A673 (cell line): Measurements from ENCODE around the gene SPAG16. TPM values are rescaled to one million over a fixed set of nuclear protein-coding genes. Genes with fewer than 3 reads are reported as not detected.

ENCODE experiments used
- BruUV-seq: library from RNA; stranded (reverse); fragments of 400-500 nt; replicated peaks from 2 replicates; lab custom pipeline; 2021; lab: Mats Ljungman, UMichigan
- CTCF ChIA-PET: fragments of 300-600 bp; sonication (Branson Sonifier 250); formaldehyde crosslinking; loops from one replicate; lab custom pipeline; 2022; ENCODE audit warnings: antibody characterized with exemption; lab: Charles Lee
- POLR2A ChIA-PET: fragments of 300-600 bp; sonication (Branson Sonifier 250); formaldehyde crosslinking; loops from one replicate; lab custom pipeline; 2022; ENCODE audit warnings: antibody characterized with exemption; ENCODE audit not compliant: low non-redundant PET; lab: Charles Lee
- DNase-seq: peaks from one replicate; pipeline ENCODE4 v3.0.0-alpha.2; 2015; ENCODE audit warnings: low spot score
- H3K27ac ChIP-seq: fragments of 200-600 bp; sonication (generic); 2 replicates; pipeline ENCODE4 v1.5.1; 2016; ENCODE audit warnings: mixed run types, low read depth, mild to moderate bottlenecking, mixed read lengths, antibody characterized with exemption, low read length; ENCODE audit not compliant: poor library complexity, severe bottlenecking
- H3K27me3 ChIP-seq: fragments of 200-600 bp; sonication (generic); replicated peaks from 2 replicates; pipeline ENCODE4 v1.6.1; 2017; ENCODE audit warnings: mixed run types, low read depth, mild to moderate bottlenecking, mixed read lengths, antibody characterized with exemption, low read length; ENCODE audit not compliant: insufficient read depth, poor library complexity
- H3K36me3 ChIP-seq: fragments of 200-600 bp; sonication (generic); 2 replicates; pipeline ENCODE4 v1.6.1; 2016; ENCODE audit warnings: mixed run types, mild to moderate bottlenecking, mixed read lengths, antibody characterized with exemption, low read length; ENCODE audit not compliant: insufficient read depth, poor library complexity, severe bottlenecking
- H3K4me1 ChIP-seq: fragments of 200-600 bp; sonication (generic); 2 replicates; pipeline ENCODE4 v1.6.1; 2017; ENCODE audit warnings: mixed run types, mild to moderate bottlenecking, mixed read lengths, antibody characterized with exemption, low read length; ENCODE audit not compliant: insufficient read depth, poor library complexity, severe bottlenecking
- H3K4me3 ChIP-seq: fragments of 200-600 bp; sonication (generic); 2 replicates; pipeline ENCODE4 v1.5.1; 2016; ENCODE audit warnings: low read depth, mixed run types, mild to moderate bottlenecking, mixed read lengths, low read length; ENCODE audit not compliant: poor library complexity, severe bottlenecking
- H3K9me3 ChIP-seq: fragments of 200-600 bp; sonication (generic); 2 replicates; pipeline ENCODE4 v1.6.1; 2016; ENCODE audit warnings: mixed run types, low read depth, mild to moderate bottlenecking, mixed read lengths, antibody characterized with exemption, low read length; ENCODE audit not compliant: poor library complexity, severe bottlenecking
- CTCF ChIP-seq: fragments of 300-800, 200-600 bp; sonication (generic); conservative IDR thresholded peaks from 2 replicates; pipeline ENCODE4 v1.5.1; 2017; ENCODE audit warnings: low read depth, mild to moderate bottlenecking, antibody characterized with exemption, low read length, moderate library complexity, mixed read lengths
- EZH2 ChIP-seq: fragments of 200-600 bp; sonication (generic); IDR thresholded peaks from 2 replicates; pipeline ENCODE4 v1.6.1; 2017; ENCODE audit warnings: borderline replicate concordance, low read depth, mild to moderate bottlenecking, mixed read lengths, antibody characterized with exemption, low read length; ENCODE audit not compliant: poor library complexity, severe bottlenecking
- intact Hi-C: fragments of 100-400 bp; cut with micrococcal nuclease; formaldehyde crosslinking; loops from one replicate; pipeline ENCODE4 v1.10.0; 2022; ENCODE audit not compliant: unreplicated experiment
- total RNA-seq: library from RNA; stranded (reverse); gene quantifications from 2 replicates; pipeline ENCODE4 v1.2.3, GENCODE V29; 2021

Gene SPAG16
- total RNA-seq, 1 experiment from 2014 or later, result 13.1 TPM

- TF ChIP-seq EZH2, result no peak
- TF ChIP-seq CTCF, result no peak
- CTCF ChIA-PET, result no interaction called here
- no peak overlapping the region for H3K4me3 ChIP-seq
These were observed 167.4 kb downstream of the SPAG16 start for GRCh38 chr2:213451542-213452239.

GRCh38 chr2:213455316-213456008 is 171.2 kb downstream of the SPAG16 start:
- intact Hi-C loops, result no loop called here
- ChIA-PET CTCF (no interaction called here), POLR2A (no interaction called here)
- H3K27ac ChIP-seq, result no peak overlapping the region
- no peak overlapping the region for H3K4me3 ChIP-seq
- no peaks in the 10 kb centered on the region for H3K9me3 ChIP-seq
- BruUV-seq, result no TSS peak
- no peak for DNase-seq
- H3K27me3 ChIP-seq, result no peaks in the 10 kb centered on the region
- H3K36me3 ChIP-seq, result no peaks in the 10 kb centered on the region
- no peak for TF ChIP-seq CTCF
- TF ChIP-seq EZH2, result no peak
- no peaks in the 10 kb centered on the region for H3K4me1 ChIP-seq

More at GRCh38 chr2:213451542-213452239, 167.4 kb downstream of the SPAG16 start:
- H3K9me3 ChIP-seq, result no peaks in the 10 kb centered on the region
- DNase-seq, result no peak
- POLR2A ChIA-PET, result no interaction called here
- H3K27me3 ChIP-seq, result no peaks in the 10 kb centered on the region
- no peaks in the 10 kb centered on the region for H3K36me3 ChIP-seq
- no peak overlapping the region for H3K27ac ChIP-seq
- BruUV-seq, result no TSS peak
- intact Hi-C loops, result no loop called here
- no peaks in the 10 kb centered on the region for H3K4me1 ChIP-seq

DNA sequence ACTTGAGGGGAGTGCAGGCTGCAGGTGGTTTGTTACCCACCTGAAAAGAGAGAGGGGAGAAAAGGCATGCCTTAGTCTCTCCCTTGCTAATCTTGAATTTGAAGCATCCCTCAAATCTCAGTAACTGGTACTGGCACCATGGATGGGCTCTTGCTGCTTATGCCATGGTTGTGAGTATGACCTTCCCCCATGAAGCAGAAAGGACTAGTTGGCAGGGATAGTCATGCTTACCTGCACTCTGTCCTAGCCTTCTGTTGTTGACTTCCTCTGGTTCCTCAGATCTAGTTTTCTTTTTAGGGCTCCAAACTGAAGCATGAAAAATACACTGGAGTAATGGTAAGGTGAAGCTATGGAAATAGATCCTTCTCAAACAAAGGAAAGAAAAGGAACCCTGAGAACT is 191.2 kb downstream of the SPAG16 start:
- no peak for DNase-seq
- Histone ChIP-seq H3K27me3 (no peaks in the 10 kb centered on the region), H3K27ac (no peak overlapping the region), H3K9me3 (peaks cover 11% of the 10 kb centered on the region), H3K4me3 (no peak overlapping the region), H3K36me3 (no peaks in the 10 kb centered on the region), H3K4me1 (no peaks in the 10 kb centered on the region)
- BruUV-seq, result no TSS peak
- POLR2A ChIA-PET, result no interaction called here
- CTCF ChIA-PET, result no interaction called here
- no peak for TF ChIP-seq CTCF
- TF ChIP-seq EZH2, result no peak
- intact Hi-C loops, result no loop called here
